Activated CD4-positive, alpha-beta T cell treated with anti-CD3 and anti-CD28 coated beads, Interleukin-2, amount 50 U/mL, for 16 hours (primary cell): ENCODE measurements around the gene ANP32E.
"Not testable (repeated sequence)": the region's sequence is repeated elsewhere in the genome, so short reads cannot be mapped to it uniquely, and the experiment has no call there.

Experiments used
- DNase-seq: peaks from one replicate; pipeline ENCODE4 v3.0.0-alpha.2; 2020

Gene ANP32E

GRCh38 chr1:150256554-150257341, 20.8 kb upstream of the ANP32E start:
- DNase-seq, result no peak

- no peak for DNase-seq
Measured at GRCh38 chr1:150256198-150256553, 20.3 kb upstream of the ANP32E start.

- no peak for DNase-seq
Measured at GRCh38 chr1:150249936-150250335, 14.0 kb upstream of the ANP32E start.

- DNase-seq, result no peak
Measured at GRCh38 chr1:150243003-150243402, 7.1 kb upstream of the ANP32E start.

GRCh38 chr1:150237746-150238145, 1.8 kb upstream of the ANP32E start:
- no peak for DNase-seq

GRCh38 chr1:150237176-150237575, 1.3 kb upstream of the ANP32E start:
- not testable (repeated sequence) for DNase-seq

GRCh38 chr1:150236614-150237100, 745 bp upstream of the ANP32E start:
- no peak for DNase-seq

- peak; percentile 36 for DNase-seq
Measured at GRCh38 chr1:150235294-150235851, 539 bp downstream of the ANP32E start.

- DNase-seq, result peak; percentile 97
Measured at GRCh38 chr1:150234566-150235293, 1.2 kb downstream of the ANP32E start.

- DNase-seq, result no peak
Measured at GRCh38 chr1:150234309-150234565, 1.7 kb downstream of the ANP32E start.

- peak; percentile 44 for DNase-seq
Measured at GRCh38 chr1:150233359-150234308, 2.3 kb downstream of the ANP32E start.

- not testable (repeated sequence) for DNase-seq
Measured at GRCh38 chr1:150232921-150233320, 3.0 kb downstream of the ANP32E start.

- DNase-seq, result not testable (repeated sequence)
Measured at GRCh38 chr1:150228246-150228645, 7.7 kb downstream of the ANP32E start.

GRCh38 chr1:150227228-150227627, 8.7 kb downstream of the ANP32E start:
- no peak for DNase-seq

GRCh38 chr1:150226486-150226885, 9.4 kb downstream of the ANP32E start:
- DNase-seq, result no peak

GRCh38 chr1:150225546-150225945, 10.4 kb downstream of the ANP32E start:
- no peak for DNase-seq

- no peak for DNase-seq
Measured at GRCh38 chr1:150224983-150225382, 10.9 kb downstream of the ANP32E start.

- DNase-seq, result peak; percentile 22
Measured at GRCh38 chr1:150221552-150221951, 14.4 kb downstream of the ANP32E start.

- not testable (repeated sequence) for DNase-seq
Measured at GRCh38 chr1:150215855-150216254, 20.1 kb downstream of the ANP32E start.

- not testable (repeated sequence) for DNase-seq
Measured at GRCh38 chr1:150214099-150214756, 21.7 kb downstream of the ANP32E start.

- DNase-seq, result peak; percentile 95
Measured at GRCh38 chr1:150213170-150214098, 22.5 kb downstream of the ANP32E start.
